Fibroblast of skin of left quadriceps (primary cell): ENCODE results near the gene LACC1.

Experiments
- DNase-seq, 2 experiments: peaks; one replicate each; pipeline ENCODE4 v3.0.0-alpha.2; 2013; ENCODE audit warnings: low read depth in 2 of 2

The LACC1 gene

GRCh38 chr13:43879755-43880181 lies at the start of gene LACC1:
Gene LACC1, plus strand, starts transcription at chr13:43879904. Its CDS starts 1,082 bp downstream, at chr13:43880986.
- no peak for DNase-seq

DNA sequence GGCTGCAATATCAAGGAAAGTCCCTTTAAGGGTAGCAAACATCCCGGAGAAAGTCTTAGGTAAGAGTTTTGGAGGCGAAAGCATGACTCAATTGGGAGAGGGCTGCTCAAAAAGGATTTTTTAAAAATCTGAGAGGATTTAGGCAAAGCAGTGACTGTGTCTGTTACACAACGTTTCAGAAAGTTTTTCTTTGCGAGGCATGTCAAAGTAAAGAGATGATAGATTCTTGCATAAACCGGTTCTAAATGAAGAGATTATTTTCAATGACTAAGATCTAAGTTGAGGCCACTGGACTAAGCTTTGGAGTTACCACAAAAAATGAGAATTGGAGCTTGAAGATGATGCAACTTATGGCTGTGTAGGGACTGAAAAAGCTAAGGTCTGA lies 49.2 kb upstream of the LACC1 start:
- DNase-seq: peak; percentile 80 to 83

DNA sequence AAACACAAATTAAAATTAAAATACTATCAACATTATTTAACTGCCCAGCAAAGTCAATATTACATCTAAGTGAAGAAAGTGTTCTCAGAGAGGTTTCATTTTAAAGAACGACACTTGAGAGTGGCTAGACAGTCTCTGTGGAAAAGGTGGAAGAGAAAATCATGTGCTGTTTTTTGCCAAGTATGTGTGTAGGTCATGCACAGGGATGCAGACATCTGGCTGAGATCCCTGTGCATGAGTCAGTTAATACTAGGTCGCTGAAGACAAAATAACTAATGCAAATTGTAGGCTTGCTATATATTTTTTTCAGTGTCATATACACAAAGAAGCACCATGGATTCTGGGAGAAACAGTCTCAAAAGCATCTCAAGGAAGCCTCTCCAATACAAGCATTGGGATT lies 48.6 kb upstream of the LACC1 start:
- DNase-seq: no peak

DNA sequence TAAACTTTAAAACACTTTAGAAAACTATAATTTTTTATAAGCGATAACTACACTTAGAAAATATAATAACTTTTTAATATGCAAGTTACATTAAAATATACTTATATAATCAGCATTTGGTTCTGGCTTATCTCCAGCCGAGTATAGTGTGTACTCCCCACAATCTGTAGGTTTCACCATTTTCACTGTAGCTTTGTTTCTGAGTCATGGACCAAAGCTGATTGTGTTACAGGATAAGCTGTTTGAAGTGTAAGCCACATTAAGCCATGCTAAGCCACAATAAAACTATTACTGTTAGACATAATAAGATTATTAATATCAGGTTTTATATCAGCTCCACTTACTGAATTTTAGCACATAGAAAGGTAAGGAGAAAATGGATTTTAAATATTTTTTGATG lies 44.0 kb upstream of the LACC1 start:
- DNase-seq: no peak

- peak; percentile 64 to 68 for DNase-seq
Observed at GRCh38 chr13:43838909-43839308, 40.8 kb upstream of the LACC1 start.

DNA sequence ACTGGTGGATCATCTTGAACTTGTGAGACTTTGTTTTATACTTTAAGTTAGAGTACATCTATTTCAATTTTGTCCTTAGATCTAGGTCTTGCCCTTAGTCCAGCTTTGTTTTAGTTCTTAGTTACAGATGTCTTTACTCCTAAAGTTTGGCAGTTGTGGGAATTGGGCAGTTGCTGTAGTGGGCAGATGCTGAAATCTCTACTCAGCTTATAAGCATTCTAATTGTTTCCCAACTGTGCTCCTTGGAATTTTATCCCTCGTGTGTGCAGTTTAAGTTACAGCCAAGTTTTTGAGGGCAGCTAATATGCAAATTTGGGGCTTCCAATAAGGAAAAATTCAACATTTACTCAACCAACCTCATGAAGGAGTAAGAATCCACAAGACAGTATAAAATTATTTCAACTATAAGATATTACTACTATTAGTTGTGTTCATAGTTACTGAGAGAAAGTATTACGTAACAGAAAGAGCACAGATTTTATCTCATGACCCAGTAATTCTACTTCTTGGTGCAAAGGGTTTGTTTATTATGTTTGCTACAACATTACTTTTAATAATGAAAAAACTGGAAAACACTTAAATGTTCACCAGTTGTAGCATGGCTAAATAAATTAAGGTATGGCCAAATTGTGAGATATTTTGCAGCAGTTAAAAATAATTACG lies 33.1 kb upstream of the LACC1 start:
- no peak for DNase-seq

- DNase-seq: peak; percentile 65 to 68
Observed at GRCh38 chr13:43848001-43848649, 31.6 kb upstream of the LACC1 start.

- DNase-seq: no peak
Observed at GRCh38 chr13:43850873-43851272, 28.8 kb upstream of the LACC1 start.

GRCh38 chr13:43852923-43853404 lies 26.7 kb upstream of the LACC1 start:
- no peak for DNase-seq

- no peak for DNase-seq
Observed at GRCh38 chr13:43861863-43862262, 17.8 kb upstream of the LACC1 start.

DNA sequence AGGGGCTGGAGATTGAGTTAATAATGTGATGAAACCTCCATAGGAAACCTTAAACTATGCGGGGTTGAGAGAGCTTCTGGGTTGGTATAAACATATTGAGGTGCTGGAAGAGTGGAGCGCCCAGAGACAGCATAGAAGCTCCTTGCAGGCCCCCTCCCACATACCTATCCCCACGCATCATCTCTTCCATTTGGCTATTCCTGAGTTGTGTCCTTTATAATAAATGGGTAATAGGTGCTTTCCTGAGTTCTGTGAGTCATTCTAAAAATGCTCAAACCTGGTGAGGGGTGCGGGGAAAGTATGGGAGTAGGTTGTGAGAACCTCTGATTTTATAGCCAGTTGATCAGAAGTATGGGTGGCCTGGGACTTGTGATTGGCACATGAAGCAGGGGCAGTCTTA lies 14.8 kb upstream of the LACC1 start:
- no peak for DNase-seq

DNA sequence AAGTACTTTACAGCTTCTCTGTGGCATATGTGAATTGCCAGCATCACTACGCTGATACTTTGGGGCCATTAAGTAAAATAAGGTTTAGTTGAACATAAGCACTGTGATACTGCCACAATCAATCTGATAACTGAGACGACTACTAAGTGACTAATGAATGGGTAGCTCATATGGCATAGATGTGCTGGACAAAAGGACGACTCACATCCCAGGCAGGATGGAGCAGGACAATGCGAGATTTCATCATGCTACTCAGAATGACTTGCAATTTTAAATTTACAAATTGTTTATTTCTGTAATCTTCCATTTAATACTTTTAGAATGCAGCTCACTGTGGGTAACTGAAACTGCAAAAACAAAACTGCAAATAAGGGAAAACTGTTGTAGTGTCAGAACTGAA lies 13.8 kb upstream of the LACC1 start:
- no peak for DNase-seq

DNA sequence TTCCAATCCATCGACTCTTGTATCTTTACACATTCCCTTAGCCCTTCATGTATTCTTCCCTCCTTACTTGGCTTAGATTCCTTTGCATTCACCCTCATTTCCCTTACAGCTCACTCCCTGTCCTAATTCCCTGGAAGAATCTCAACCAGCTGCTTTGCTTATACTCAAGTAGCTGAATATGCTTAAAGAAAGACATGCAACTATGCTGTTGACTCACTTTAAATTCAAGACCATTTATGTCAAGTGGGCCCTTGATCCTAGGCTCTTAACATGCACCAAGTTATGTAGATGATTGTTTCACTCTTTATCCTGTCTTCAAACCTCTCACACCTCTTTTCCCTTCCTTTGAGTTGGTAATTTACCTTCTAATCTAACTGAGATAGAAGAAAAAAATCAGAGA lies 7.5 kb upstream of the LACC1 start:
- DNase-seq: no peak

- DNase-seq: no peak
Observed at GRCh38 chr13:43874504-43875092, 5.1 kb upstream of the LACC1 start.

DNA sequence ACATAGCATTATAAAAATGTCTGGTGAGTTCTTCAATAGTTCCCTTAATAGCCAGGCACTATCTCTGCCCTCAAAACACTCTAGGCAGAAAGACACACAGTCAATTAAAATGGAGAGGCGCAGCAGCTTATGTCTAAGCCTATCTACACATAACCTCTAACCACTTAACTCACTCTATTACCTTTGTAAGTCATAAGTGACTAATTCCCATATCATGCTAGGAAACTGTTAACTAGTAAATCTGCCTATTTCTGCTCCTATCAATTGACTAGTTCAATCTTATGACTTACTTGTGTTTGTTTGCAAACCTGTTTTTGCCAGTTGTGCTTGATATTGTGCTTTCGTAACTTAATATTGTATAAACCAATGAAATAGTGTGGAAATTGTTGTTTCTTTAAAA lies 3.3 kb upstream of the LACC1 start:
- DNase-seq: no peak

DNA sequence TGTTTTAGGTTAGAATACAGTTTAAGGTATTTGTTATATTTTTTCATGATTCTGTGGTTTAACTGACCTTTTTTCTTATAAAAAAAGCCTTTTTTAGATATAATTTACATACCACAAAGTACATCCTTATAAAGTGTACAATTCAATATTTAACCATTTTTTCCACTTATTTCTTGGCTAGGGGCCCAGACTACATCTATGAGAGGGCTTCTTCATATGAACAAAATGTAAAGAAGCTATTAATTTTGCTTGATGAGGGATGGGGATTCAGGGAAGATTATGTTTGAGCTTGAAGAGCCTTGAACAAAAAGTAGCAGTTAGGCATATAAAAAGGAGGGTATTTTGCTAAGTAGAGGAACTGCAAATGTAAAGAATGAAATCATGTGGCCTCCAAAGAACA lies 2.4 kb upstream of the LACC1 start:
- no peak for DNase-seq

GRCh38 chr13:43877766-43878165 lies 1.9 kb upstream of the LACC1 start:
- no peak for DNase-seq

DNA sequence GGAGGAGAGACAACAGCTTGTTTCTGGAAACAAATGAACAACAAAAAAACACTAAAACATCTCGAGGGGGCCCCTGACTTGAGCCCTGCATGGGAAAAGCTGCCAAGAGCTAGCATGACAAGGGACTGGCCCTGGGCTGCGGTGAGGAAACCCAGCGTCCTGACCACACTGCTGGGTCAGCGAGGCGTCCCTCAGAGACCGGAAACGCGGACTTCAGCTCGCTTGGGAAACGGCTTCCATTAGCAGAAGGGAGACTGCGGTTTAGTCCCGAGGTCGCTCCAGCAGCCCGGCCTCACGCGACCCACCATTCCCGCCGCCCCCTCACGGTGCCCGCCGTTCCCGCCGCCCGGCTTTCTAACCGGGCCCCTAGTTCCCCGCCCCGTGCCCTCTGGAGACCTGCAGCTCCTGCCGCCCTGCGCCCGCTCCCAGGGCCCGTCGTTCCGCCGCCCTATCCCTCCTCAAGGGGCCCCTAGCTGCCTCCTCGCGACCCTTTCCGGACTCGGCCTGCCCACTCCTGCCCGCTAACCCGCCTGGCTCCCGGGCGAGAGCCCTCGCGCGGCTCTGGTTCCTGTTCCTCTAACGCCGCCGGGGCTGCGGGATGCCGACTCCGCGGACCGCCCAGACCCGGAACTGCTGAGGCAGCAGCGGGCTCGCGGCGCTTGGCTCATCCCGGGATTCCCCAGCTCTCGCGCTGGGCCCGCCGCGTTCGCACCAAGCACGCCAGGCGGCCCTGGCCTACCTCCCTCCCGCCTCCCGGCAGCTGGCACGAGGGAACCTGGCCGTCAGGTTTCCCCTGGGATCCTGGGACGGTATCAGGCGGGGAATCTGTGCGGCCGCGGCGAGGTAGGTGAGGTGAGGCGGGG lies 581 bp upstream of the LACC1 start, which contains the start of gene CCDC122:
Gene CCDC122, minus strand, starts transcription at position 849 of the 863 bp plus-strand sequence. CDS start 10,364 bp downstream, outside the sequence.
- peak; percentile 47 to 50 for DNase-seq

- DNase-seq: no peak
Observed at GRCh38 chr13:43880214-43880855, 631 bp downstream of the LACC1 start.

GRCh38 chr13:43880926-43881325 lies 1.2 kb downstream of the LACC1 start:
- DNase-seq: no peak

- no peak for DNase-seq
Observed at GRCh38 chr13:43881580-43881979, 1.9 kb downstream of the LACC1 start.
